SK-N-SH (cell line): ENCODE measurements around the gene SPTA1. TPM values are rescaled to one million over a fixed set of nuclear protein-coding genes. Genes with fewer than 3 reads are reported as not detected.

Source experiments
- CTCF ChIA-PET: fragments of 300-600, 350-600 bp; formaldehyde crosslinking; extraction: SDS; loops from one replicate; lab custom pipeline; 2021; lab: Yijun Ruan, JAX
- POLR2A ChIA-PET: fragments of 350-600 bp; sonication (Branson Sonifier 250); formaldehyde crosslinking; extraction: SDS; loops from one replicate; lab custom pipeline; 2020; ENCODE audit warnings: antibody characterized with exemption, inconsistent platforms; lab: Yijun Ruan, JAX
- DNase-seq: peaks from one replicate; pipeline ENCODE4 v3.0.0; 2012
- H2AFZ ChIP-seq: fragments of 200-600 bp; sonication (generic); 2 replicates; pipeline ENCODE4 v1.8.1; 2016; ENCODE audit warnings: antibody characterized with exemption, mild to moderate bottlenecking, low read depth
- H3F3A ChIP-seq: fragments of 200-600 bp; sonication (generic); replicated peaks from 2 replicates; pipeline ENCODE3; 2016; ENCODE audit warnings: antibody characterized with exemption, mild to moderate bottlenecking; ENCODE audit not compliant: insufficient read depth
- H3K27ac ChIP-seq, 2 experiments: fragments of 200-500 bp in 1 of 2; fragments of 200-600 bp in 1 of 2; sonication (Bioruptor generic) in 1 of 2; sonication (generic), shearing (Covaris generic) in 1 of 2; 2 replicates each; pipeline versions ENCODE4 v1.5.1 to v1.6.1; 2014 to 2016; ENCODE audit warnings: low read depth in 2 of 2, inconsistent platforms in 1 of 2, low read length in 1 of 2, mild to moderate bottlenecking in 1 of 2, mixed read lengths in 1 of 2
- H3K27me3 ChIP-seq: fragments of 200-600 bp; sonication (generic), shearing (Covaris generic); 2 replicates; pipeline ENCODE4 v1.6.1; 2016; ENCODE audit warnings: mixed run types; ENCODE audit not compliant: insufficient read depth
- H3K36me3 ChIP-seq, 2 experiments: fragments of 200-500 bp in 1 of 2; fragments of 200-600 bp in 1 of 2; sonication (Bioruptor generic) in 1 of 2; sonication (generic) in 1 of 2; replicated peaks in 1 of 2; 2 replicates each; pipeline versions ENCODE3 to v1.5.1; 2014 to 2016; ENCODE audit warnings: low read length in 1 of 2, mild to moderate bottlenecking in 1 of 2; ENCODE audit not compliant: insufficient read depth in 2 of 2, control insufficient read depth in 1 of 2
- H3K4me1 ChIP-seq, 2 experiments: fragments of 200-500 bp in 1 of 2; fragments of 200-600 bp in 1 of 2; sonication (Bioruptor generic) in 1 of 2; sonication (generic), shearing (Covaris generic) in 1 of 2; 2 replicates each; pipeline versions ENCODE4 v1.5.1 to v1.6.1; 2014 to 2016; ENCODE audit warnings: low read depth in 1 of 2, low read length in 1 of 2, mixed run types in 1 of 2; ENCODE audit not compliant: insufficient read depth in 2 of 2, control insufficient read depth in 1 of 2
- H3K4me2 ChIP-seq: fragments of 200-600 bp; sonication (generic), shearing (Covaris generic); 2 replicates; pipeline ENCODE4 v1.6.1; 2017; ENCODE audit warnings: mixed run types
- H3K4me3 ChIP-seq, 2 experiments: fragments of 200-500 bp in 1 of 2; fragments of 200-600 bp in 1 of 2; sonication (Bioruptor generic) in 1 of 2; sonication (generic), shearing (Covaris generic) in 1 of 2; 2 replicates each; pipeline versions ENCODE4 v1.5.1 to v1.8.1; 2014 to 2016; ENCODE audit warnings: low read depth in 2 of 2, inconsistent platforms in 1 of 2, low read length in 1 of 2, mild to moderate bottlenecking in 1 of 2, mixed read lengths in 1 of 2, moderate library complexity in 1 of 2
- H3K79me2 ChIP-seq: fragments of 200-600 bp; sonication (generic); 2 replicates; pipeline ENCODE4 v1.8.1; 2017; ENCODE audit warnings: mild to moderate bottlenecking; ENCODE audit not compliant: insufficient read depth
- H3K9ac ChIP-seq: fragments of 200-600 bp; sonication (generic); 2 replicates; pipeline ENCODE4 v1.6.1; 2017; ENCODE audit warnings: mixed run types
- H3K9me2 ChIP-seq: fragments of 200-600 bp; sonication (generic); 2 replicates; pipeline ENCODE4 v1.6.1; 2017; ENCODE audit warnings: mixed run types
- H3K9me3 ChIP-seq: fragments of 200-600 bp; sonication (generic); 2 replicates; pipeline ENCODE4 v1.6.1; 2017; ENCODE audit warnings: mixed run types, mild to moderate bottlenecking, moderate library complexity
- H4K20me1 ChIP-seq: fragments of 200-600 bp; sonication (generic); 2 replicates; pipeline ENCODE4 v1.6.1; 2017; ENCODE audit warnings: mild to moderate bottlenecking, mixed run types; ENCODE audit not compliant: insufficient read depth
- CHD2 ChIP-seq: fragments of 150-350 bp; IDR thresholded peaks from 2 replicates; pipeline ENCODE4 v1.6.1; 2018; ENCODE audit warnings: low read length; ENCODE audit not compliant: partially characterized antibody
- ELF1 ChIP-seq: IDR thresholded peaks from 2 replicates; pipeline ENCODE4 v1.4.0; 2012
- JUND ChIP-seq: IDR thresholded peaks from 2 replicates; pipeline ENCODE4 v1.4.0; 2012
- NRF1 ChIP-seq: IDR thresholded peaks from 2 replicates; pipeline ENCODE4 v1.6.1; 2012; ENCODE audit warnings: low read depth, mild to moderate bottlenecking, low read length
- POLR2AphosphoS5 ChIP-seq: IDR thresholded peaks from 2 replicates; pipeline ENCODE4 v1.6.1; 2012; ENCODE audit warnings: low read depth, low read length
- RAD21 ChIP-seq: IDR thresholded peaks from 2 replicates; pipeline ENCODE4 v1.6.1; 2012; ENCODE audit warnings: mild to moderate bottlenecking, low read length
- RFX5 ChIP-seq: IDR thresholded peaks from 2 replicates; pipeline ENCODE4 v1.6.1; 2012; ENCODE audit warnings: mild to moderate bottlenecking, improper control_type of control experiment, low read length
- SIN3A ChIP-seq: IDR thresholded peaks from 2 replicates; pipeline ENCODE4 v1.6.1; 2012; ENCODE audit warnings: low read depth, mild to moderate bottlenecking, low read length, moderate library complexity, borderline replicate concordance
- TAF1 ChIP-seq: IDR thresholded peaks from 2 replicates; pipeline ENCODE4 v1.6.1; 2012; ENCODE audit warnings: low read depth, mild to moderate bottlenecking, low read length, moderate library complexity, borderline replicate concordance
- TEAD4 ChIP-seq: IDR thresholded peaks from 2 replicates; pipeline ENCODE4 v1.4.0; 2012; ENCODE audit warnings: mild to moderate bottlenecking, borderline replicate concordance; ENCODE audit not compliant: insufficient read depth
- WGBS: methylation state at CpG from one replicate; pipeline ENCODE4 v1.1.6; 2017; ENCODE audit warnings: low lambda C conversion rate; 5-methylcytosine and 5-hydroxymethylcytosine counted together
- polyA plus RNA-seq, 3 experiments: library from polyadenylated mRNA; depleted of rRNA; stranded (reverse); fragments of >200 nt; gene quantifications; 2 replicates each; pipeline ENCODE4 v1.2.3, GENCODE V29; 2012
- TF ChIP-seq, protein P1 (sequence below): IDR thresholded peaks from 2 replicates; pipeline ENCODE4; 2012
- TF ChIP-seq, protein P2 (sequence below): IDR thresholded peaks from 2 replicates; pipeline ENCODE4 v1.4.0; 2012; ENCODE audit warnings: low read depth
- TF ChIP-seq, protein P3 (sequence below): IDR thresholded peaks from 2 replicates; pipeline ENCODE4 v1.6.1; 2012; ENCODE audit warnings: mild to moderate bottlenecking, low read depth, low read length, moderate library complexity
- TF ChIP-seq, protein P4 (sequence below): IDR thresholded peaks from 2 replicates; pipeline ENCODE4 v1.4.0; 2012; ENCODE audit warnings: low read depth, borderline replicate concordance
- TF ChIP-seq, protein P5 (sequence below): fragments of 200-600 bp; sonication (generic); IDR thresholded peaks from 2 replicates; pipeline ENCODE4 v1.6.1; 2017; ENCODE audit warnings: antibody characterized with exemption, mild to moderate bottlenecking, moderate library complexity
- TF ChIP-seq, protein P6 (sequence below): fragments of 150-350 bp; IDR thresholded peaks from 2 replicates; pipeline ENCODE4 v1.6.1; 2016; ENCODE audit warnings: mild to moderate bottlenecking, low read depth, low read length
- TF ChIP-seq, protein P7 (sequence below): IDR thresholded peaks from 2 replicates; pipeline ENCODE4 v1.4.0; 2012; ENCODE audit warnings: low read depth, borderline replicate concordance

The SPTA1 gene
- polyA plus RNA-seq, 1 of the 3 experiments (the other 2 are of a cell fraction), result not detected

DNA sequence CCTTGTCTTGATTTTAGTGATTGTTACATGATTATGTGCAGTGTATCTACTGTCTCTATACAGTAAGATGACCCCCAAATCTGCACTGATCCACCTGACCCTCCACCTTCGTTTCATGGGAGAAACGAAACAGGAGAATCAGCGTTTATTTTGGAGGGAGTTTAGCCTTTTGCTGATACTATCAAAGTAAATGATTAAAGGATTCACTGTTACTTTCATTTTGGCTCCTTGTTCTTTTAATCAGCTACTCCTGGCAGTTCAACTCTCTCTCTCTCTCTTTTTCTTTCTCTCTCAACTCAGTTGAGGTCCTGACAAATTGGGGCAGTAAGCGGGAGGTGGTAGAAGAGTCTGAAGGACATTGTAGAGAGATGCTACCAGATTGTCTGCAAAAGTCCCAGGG, 43.9 kb upstream of the SPTA1 start:
- Histone ChIP-seq H4K20me1 (no peaks in the 10 kb centered on the region), H3K9me3 (no peaks in the 10 kb centered on the region), H3K4me1 (no peaks in the 10 kb centered on the region), H3K9me2 (no peaks in the 10 kb centered on the region), H3K4me2 (no peak overlapping the region; the same call in 1 of the 2 replicates), H2AFZ (no peak overlapping the region), H3K27me3 (no peaks in the 10 kb centered on the region), H3K36me3 (no peaks in the 10 kb centered on the region), H3K79me2 (no peaks in the 10 kb centered on the region), H3K9ac (no peak overlapping the region), H3F3A (no peaks in the 10 kb centered on the region), H3K4me3 (no peak overlapping the region; a peak in 1 of 4 replicates), H3K27ac (no peak overlapping the region)
- no peak for DNase-seq
- WGBS, result 0% methylated on average over 4 of the region's 4 CpGs
- no peak for TF ChIP-seq TEAD4
- TF ChIP-seq JUND, result no peak
- no peak for TF ChIP-seq POLR2AphosphoS5
- TF ChIP-seq, protein P1, sequence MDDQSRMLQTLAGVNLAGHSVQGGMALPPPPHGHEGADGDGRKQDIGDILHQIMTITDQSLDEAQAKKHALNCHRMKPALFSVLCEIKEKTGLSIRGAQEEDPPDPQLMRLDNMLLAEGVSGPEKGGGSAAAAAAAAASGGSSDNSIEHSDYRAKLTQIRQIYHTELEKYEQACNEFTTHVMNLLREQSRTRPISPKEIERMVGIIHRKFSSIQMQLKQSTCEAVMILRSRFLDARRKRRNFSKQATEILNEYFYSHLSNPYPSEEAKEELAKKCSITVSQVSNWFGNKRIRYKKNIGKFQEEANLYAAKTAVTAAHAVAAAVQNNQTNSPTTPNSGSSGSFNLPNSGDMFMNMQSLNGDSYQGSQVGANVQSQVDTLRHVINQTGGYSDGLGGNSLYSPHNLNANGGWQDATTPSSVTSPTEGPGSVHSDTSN, result no peak
- TF ChIP-seq, protein P2, sequence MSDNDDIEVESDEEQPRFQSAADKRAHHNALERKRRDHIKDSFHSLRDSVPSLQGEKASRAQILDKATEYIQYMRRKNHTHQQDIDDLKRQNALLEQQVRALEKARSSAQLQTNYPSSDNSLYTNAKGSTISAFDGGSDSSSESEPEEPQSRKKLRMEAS, result no peak
- no peak for TF ChIP-seq CHD2
- TF ChIP-seq NRF1, result no peak
- TF ChIP-seq RFX5, result no peak
- TF ChIP-seq RAD21, result no peak
- TF ChIP-seq SIN3A, result no peak
- TF ChIP-seq, protein P3, sequence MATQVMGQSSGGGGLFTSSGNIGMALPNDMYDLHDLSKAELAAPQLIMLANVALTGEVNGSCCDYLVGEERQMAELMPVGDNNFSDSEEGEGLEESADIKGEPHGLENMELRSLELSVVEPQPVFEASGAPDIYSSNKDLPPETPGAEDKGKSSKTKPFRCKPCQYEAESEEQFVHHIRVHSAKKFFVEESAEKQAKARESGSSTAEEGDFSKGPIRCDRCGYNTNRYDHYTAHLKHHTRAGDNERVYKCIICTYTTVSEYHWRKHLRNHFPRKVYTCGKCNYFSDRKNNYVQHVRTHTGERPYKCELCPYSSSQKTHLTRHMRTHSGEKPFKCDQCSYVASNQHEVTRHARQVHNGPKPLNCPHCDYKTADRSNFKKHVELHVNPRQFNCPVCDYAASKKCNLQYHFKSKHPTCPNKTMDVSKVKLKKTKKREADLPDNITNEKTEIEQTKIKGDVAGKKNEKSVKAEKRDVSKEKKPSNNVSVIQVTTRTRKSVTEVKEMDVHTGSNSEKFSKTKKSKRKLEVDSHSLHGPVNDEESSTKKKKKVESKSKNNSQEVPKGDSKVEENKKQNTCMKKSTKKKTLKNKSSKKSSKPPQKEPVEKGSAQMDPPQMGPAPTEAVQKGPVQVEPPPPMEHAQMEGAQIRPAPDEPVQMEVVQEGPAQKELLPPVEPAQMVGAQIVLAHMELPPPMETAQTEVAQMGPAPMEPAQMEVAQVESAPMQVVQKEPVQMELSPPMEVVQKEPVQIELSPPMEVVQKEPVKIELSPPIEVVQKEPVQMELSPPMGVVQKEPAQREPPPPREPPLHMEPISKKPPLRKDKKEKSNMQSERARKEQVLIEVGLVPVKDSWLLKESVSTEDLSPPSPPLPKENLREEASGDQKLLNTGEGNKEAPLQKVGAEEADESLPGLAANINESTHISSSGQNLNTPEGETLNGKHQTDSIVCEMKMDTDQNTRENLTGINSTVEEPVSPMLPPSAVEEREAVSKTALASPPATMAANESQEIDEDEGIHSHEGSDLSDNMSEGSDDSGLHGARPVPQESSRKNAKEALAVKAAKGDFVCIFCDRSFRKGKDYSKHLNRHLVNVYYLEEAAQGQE, result no peak
- TF ChIP-seq TAF1, result no peak
- TF ChIP-seq ELF1, result no peak
- TF ChIP-seq, protein P4, sequence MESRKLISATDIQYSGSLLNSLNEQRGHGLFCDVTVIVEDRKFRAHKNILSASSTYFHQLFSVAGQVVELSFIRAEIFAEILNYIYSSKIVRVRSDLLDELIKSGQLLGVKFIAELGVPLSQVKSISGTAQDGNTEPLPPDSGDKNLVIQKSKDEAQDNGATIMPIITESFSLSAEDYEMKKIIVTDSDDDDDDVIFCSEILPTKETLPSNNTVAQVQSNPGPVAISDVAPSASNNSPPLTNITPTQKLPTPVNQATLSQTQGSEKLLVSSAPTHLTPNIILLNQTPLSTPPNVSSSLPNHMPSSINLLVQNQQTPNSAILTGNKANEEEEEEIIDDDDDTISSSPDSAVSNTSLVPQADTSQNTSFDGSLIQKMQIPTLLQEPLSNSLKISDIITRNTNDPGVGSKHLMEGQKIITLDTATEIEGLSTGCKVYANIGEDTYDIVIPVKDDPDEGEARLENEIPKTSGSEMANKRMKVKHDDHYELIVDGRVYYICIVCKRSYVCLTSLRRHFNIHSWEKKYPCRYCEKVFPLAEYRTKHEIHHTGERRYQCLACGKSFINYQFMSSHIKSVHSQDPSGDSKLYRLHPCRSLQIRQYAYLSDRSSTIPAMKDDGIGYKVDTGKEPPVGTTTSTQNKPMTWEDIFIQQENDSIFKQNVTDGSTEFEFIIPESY, result no peak
- TF ChIP-seq, protein P5, sequence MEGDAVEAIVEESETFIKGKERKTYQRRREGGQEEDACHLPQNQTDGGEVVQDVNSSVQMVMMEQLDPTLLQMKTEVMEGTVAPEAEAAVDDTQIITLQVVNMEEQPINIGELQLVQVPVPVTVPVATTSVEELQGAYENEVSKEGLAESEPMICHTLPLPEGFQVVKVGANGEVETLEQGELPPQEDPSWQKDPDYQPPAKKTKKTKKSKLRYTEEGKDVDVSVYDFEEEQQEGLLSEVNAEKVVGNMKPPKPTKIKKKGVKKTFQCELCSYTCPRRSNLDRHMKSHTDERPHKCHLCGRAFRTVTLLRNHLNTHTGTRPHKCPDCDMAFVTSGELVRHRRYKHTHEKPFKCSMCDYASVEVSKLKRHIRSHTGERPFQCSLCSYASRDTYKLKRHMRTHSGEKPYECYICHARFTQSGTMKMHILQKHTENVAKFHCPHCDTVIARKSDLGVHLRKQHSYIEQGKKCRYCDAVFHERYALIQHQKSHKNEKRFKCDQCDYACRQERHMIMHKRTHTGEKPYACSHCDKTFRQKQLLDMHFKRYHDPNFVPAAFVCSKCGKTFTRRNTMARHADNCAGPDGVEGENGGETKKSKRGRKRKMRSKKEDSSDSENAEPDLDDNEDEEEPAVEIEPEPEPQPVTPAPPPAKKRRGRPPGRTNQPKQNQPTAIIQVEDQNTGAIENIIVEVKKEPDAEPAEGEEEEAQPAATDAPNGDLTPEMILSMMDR, result no peak
- TF ChIP-seq, protein P6, sequence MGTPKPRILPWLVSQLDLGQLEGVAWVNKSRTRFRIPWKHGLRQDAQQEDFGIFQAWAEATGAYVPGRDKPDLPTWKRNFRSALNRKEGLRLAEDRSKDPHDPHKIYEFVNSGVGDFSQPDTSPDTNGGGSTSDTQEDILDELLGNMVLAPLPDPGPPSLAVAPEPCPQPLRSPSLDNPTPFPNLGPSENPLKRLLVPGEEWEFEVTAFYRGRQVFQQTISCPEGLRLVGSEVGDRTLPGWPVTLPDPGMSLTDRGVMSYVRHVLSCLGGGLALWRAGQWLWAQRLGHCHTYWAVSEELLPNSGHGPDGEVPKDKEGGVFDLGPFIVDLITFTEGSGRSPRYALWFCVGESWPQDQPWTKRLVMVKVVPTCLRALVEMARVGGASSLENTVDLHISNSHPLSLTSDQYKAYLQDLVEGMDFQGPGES, result no peak
- TF ChIP-seq, protein P7, sequence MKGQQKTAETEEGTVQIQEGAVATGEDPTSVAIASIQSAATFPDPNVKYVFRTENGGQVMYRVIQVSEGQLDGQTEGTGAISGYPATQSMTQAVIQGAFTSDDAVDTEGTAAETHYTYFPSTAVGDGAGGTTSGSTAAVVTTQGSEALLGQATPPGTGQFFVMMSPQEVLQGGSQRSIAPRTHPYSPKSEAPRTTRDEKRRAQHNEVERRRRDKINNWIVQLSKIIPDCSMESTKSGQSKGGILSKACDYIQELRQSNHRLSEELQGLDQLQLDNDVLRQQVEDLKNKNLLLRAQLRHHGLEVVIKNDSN, result no peak
- POLR2A ChIA-PET, result no interaction called here
- CTCF ChIA-PET, result interaction anchor here (0.9 kb wide), 1 partner anchor 13 kb away, joined by 3 read pairs; no protein-coding TSS in a partner anchor
